Measurements from ENCODE around the gene PCCA. TPM values are rescaled to one million over a fixed set of nuclear protein-coding genes. Genes with fewer than 3 reads are reported as not detected.

PCCA gene
- total RNA-seq, 1 donor from 2014 or later, result 15.3 TPM

GRCh38 chr13:100552755-100553154 lies 463.9 kb downstream of the PCCA start:
- no peak for ATAC-seq (ENCODE audit: low read depth)
- H3K9me3 Mint-ChIP-seq, result peaks cover 2% of the 10 kb centered on the region
- H3K27ac Mint-ChIP-seq, result no peak overlapping the region
- H3K4me1 Mint-ChIP-seq, result no peaks in the 10 kb centered on the region
- H3K27me3 Mint-ChIP-seq, result no peaks in the 10 kb centered on the region
- peaks cover 3% of the 10 kb centered on the region for H3K36me3 Mint-ChIP-seq (ENCODE audit: low read depth)
- CTCF ChIA-PET, result no interaction called here
- intact Hi-C loops (cut with micrococcal nuclease), result no loop called here
- DNase-seq, result no peak
- no peak overlapping the region for H3K4me3 Mint-ChIP-seq
- no peak for TF ChIP-seq CTCF (IDR thresholded peaks at IDR 0.05)
- POLR2A ChIA-PET, result no interaction called here

- POLR2A ChIA-PET, result no interaction called here
- no peaks in the 10 kb centered on the region for H3K36me3 Mint-ChIP-seq (ENCODE audit: low read depth)
- intact Hi-C loops (cut with micrococcal nuclease), result no loop called here
- ATAC-seq (ENCODE audit: low read depth), result no peak
- H3K27ac Mint-ChIP-seq, result no peak overlapping the region
- H3K27me3 Mint-ChIP-seq, result no peaks in the 10 kb centered on the region
- H3K4me3 Mint-ChIP-seq, result no peak overlapping the region
- H3K9me3 Mint-ChIP-seq, result no peaks in the 10 kb centered on the region
- CTCF ChIA-PET, result interaction anchor here (1.1 kb wide), 1 partner anchor 13 kb away, joined by 7 read pairs; no protein-coding TSS in a partner anchor
- H3K4me1 Mint-ChIP-seq, result no peaks in the 10 kb centered on the region
- TF ChIP-seq CTCF (IDR thresholded peaks at IDR 0.05), result no peak
- DNase-seq, result no peak
Observed at GRCh38 chr13:100559886-100560285, 471.0 kb downstream of the PCCA start.

- no peak for TF ChIP-seq CTCF (IDR thresholded peaks at IDR 0.05)
- Mint-ChIP-seq H3K9me3 (no peaks in the 10 kb centered on the region), H3K27ac (no peak overlapping the region), H3K27me3 (no peaks in the 10 kb centered on the region), H3K4me1 (no peaks in the 10 kb centered on the region), H3K4me3 (no peak overlapping the region), H3K36me3 (ENCODE audit: low read depth) (no peaks in the 10 kb centered on the region)
- intact Hi-C loops (cut with micrococcal nuclease), result no loop called here
- DNase-seq, result no peak
- CTCF ChIA-PET, result interaction anchor here (1.1 kb wide), 1 partner anchor 12 kb away, joined by 7 read pairs; no protein-coding TSS in a partner anchor
- ATAC-seq (ENCODE audit: low read depth), result no peak
- POLR2A ChIA-PET, result no interaction called here
Observed at GRCh38 chr13:100560498-100561157, 471.7 kb downstream of the PCCA start.

GRCh38 chr13:100561158-100561499 lies 472.2 kb downstream of the PCCA start:
- Mint-ChIP-seq H3K27me3 (no peaks in the 10 kb centered on the region), H3K36me3 (ENCODE audit: low read depth) (no peaks in the 10 kb centered on the region), H3K4me3 (no peak overlapping the region), H3K27ac (no peak overlapping the region), H3K4me1 (no peaks in the 10 kb centered on the region), H3K9me3 (no peaks in the 10 kb centered on the region)
- ChIA-PET CTCF (no interaction called here), POLR2A (no interaction called here)
- no peak for TF ChIP-seq CTCF (IDR thresholded peaks at IDR 0.05)
- intact Hi-C loops (cut with micrococcal nuclease), result no loop called here
- ATAC-seq (ENCODE audit: low read depth), result no peak
- DNase-seq, result no peak

- no peaks in the 10 kb centered on the region for H3K27me3 Mint-ChIP-seq
- H3K4me3 Mint-ChIP-seq, result no peak overlapping the region
- TF ChIP-seq CTCF (IDR thresholded peaks at IDR 0.05), result no peak
- ATAC-seq (ENCODE audit: low read depth), result no peak
- no peaks in the 10 kb centered on the region for H3K36me3 Mint-ChIP-seq (ENCODE audit: low read depth)
- POLR2A ChIA-PET, result interaction anchor here (1.2 kb wide), 1 partner anchor 113 kb away, joined by 3 read pairs; the partner anchor contains the start of gene TMTC4
- no peaks in the 10 kb centered on the region for H3K9me3 Mint-ChIP-seq
- no peak for DNase-seq
- no peaks in the 10 kb centered on the region for H3K4me1 Mint-ChIP-seq
- H3K27ac Mint-ChIP-seq, result no peak overlapping the region
- CTCF ChIA-PET, result no interaction called here
- intact Hi-C loops (cut with micrococcal nuclease), result no loop called here
Observed at GRCh38 chr13:100561599-100562204, 472.8 kb downstream of the PCCA start.
